HepG2 (cell line): ENCODE measurements around the gene APOL4. TPM values are rescaled to one million over a fixed set of nuclear protein-coding genes. Genes with fewer than 3 reads are reported as not detected.

Source experiments
- CENPX ChIP-seq: sonication (generic); formaldehyde crosslinking; IDR thresholded peaks from 2 replicates; pipeline ENCODE4 v1.9.0; 2021; ENCODE audit warnings: mild to moderate bottlenecking, missing genetic modification reagents, moderate library complexity
- FOXC1 ChIP-seq: sonication (generic); formaldehyde crosslinking; IDR thresholded peaks from 2 replicates; pipeline ENCODE4 v1.8.0; 2022; ENCODE audit warnings: mild to moderate bottlenecking, missing genetic modification reagents, borderline replicate concordance
- GABPB1 ChIP-seq: IDR thresholded peaks from 2 replicates; pipeline ENCODE4 v1.6.1; 2016; ENCODE audit warnings: mild to moderate bottlenecking, missing genetic modification reagents, moderate library complexity, missing compliant biosample characterization
- GTF2F1 ChIP-seq: fragments of 150-350 bp; IDR thresholded peaks from 2 replicates; pipeline ENCODE4 v1.6.1; 2014; ENCODE audit warnings: low read length
- MAFF ChIP-seq: IDR thresholded peaks from 2 replicates; pipeline ENCODE4 v1.6.1; 2011; ENCODE audit warnings: low read depth, low read length, improper control_type of control experiment
- MZF1 ChIP-seq: sonication (generic); formaldehyde crosslinking; IDR thresholded peaks from 2 replicates; pipeline ENCODE4 v1.8.1; 2023; ENCODE audit warnings: mild to moderate bottlenecking, missing genetic modification reagents, borderline replicate concordance
- NR2F1 ChIP-seq, 2 experiments: fragments of 450-650 bp in 1 of 2; formaldehyde crosslinking in 1 of 2; IDR thresholded peaks; 2 replicates each; pipeline versions ENCODE4 v1.5.0 to v1.6.1; 2016 to 2020; ENCODE audit warnings: mild to moderate bottlenecking in 1 of 2, missing compliant biosample characterization in 1 of 2, missing genetic modification reagents in 1 of 2, moderate library complexity in 1 of 2
- NR3C1 ChIP-seq: sonication (generic); formaldehyde crosslinking; IDR thresholded peaks from 2 replicates; pipeline ENCODE4 v1.4.0; 2020; ENCODE audit warnings: missing genetic modification reagents
- PLRG1 ChIP-seq: fragments of 450-650 bp; conservative IDR thresholded peaks from 2 replicates; pipeline ENCODE4 v1.6.1; 2016
- TSC22D2 ChIP-seq: sonication (generic); formaldehyde crosslinking; IDR thresholded peaks from 2 replicates; pipeline ENCODE4 v1.5.1; 2020; ENCODE audit warnings: missing genetic modification reagents, mild to moderate bottlenecking, borderline replicate concordance
- YY1 ChIP-seq: IDR thresholded peaks from 2 replicates; pipeline ENCODE4 v1.6.1; 2011; ENCODE audit warnings: low read length, low read depth, moderate library complexity, mild to moderate bottlenecking; ENCODE audit not compliant: insufficient read depth, insufficient replicate concordance
- ZBTB38 ChIP-seq: sonication (generic); formaldehyde crosslinking; IDR thresholded peaks from 2 replicates; pipeline ENCODE4 v1.5.1; 2020; ENCODE audit warnings: mild to moderate bottlenecking, missing genetic modification reagents
- ZFP37 ChIP-seq: sonication (generic); formaldehyde crosslinking; IDR thresholded peaks from 2 replicates; pipeline ENCODE4 v1.4.0; 2020; ENCODE audit warnings: missing genetic modification reagents, borderline replicate concordance
- ZNF225 ChIP-seq: sonication (generic); formaldehyde crosslinking; IDR thresholded peaks from 2 replicates; pipeline ENCODE4 v1.4.0; 2020; ENCODE audit warnings: mild to moderate bottlenecking, missing genetic modification reagents
- ZNF557 ChIP-seq: sonication (generic); formaldehyde crosslinking; IDR thresholded peaks from 2 replicates; pipeline ENCODE4 v1.4.0; 2020; ENCODE audit warnings: missing genetic modification reagents
- ZNF564 ChIP-seq: sonication (generic); formaldehyde crosslinking; IDR thresholded peaks from 2 replicates; pipeline ENCODE4 v1.8.1; 2023; ENCODE audit warnings: mild to moderate bottlenecking, missing genetic modification reagents
- ZNF589 ChIP-seq: sonication (generic); formaldehyde crosslinking; conservative IDR thresholded peaks from 2 replicates; pipeline ENCODE4 v1.8.0; 2022; ENCODE audit warnings: mild to moderate bottlenecking, moderate library complexity, missing genetic modification reagents
- ZNF7 ChIP-seq: IDR thresholded peaks from 2 replicates; pipeline ENCODE4 v1.6.1; 2016; ENCODE audit warnings: missing biosample characterization, missing genetic modification reagents
- ZNF780A ChIP-seq: sonication (generic); formaldehyde crosslinking; IDR thresholded peaks from 2 replicates; pipeline ENCODE4 v1.8.0; 2022; ENCODE audit warnings: mild to moderate bottlenecking, missing genetic modification reagents, moderate library complexity
- polyA plus RNA-seq, 8 experiments: library from polyadenylated mRNA; depleted of rRNA in 3 of 8; stranded (reverse) in 7 of 8; unstranded in 1 of 8; fragments of >200 nt; fragmentation: Illumina TruSeq in 4 of 8; extraction: Trizol in 4 of 8; gene quantifications; 2 replicates each; pipeline versions ENCODE4 v1.2.1 to v1.2.3, GENCODE V29; 2011 to 2016; ENCODE audit warnings: low read depth in 4 of 8, missing spikeins in 1 of 8, mixed read lengths in 1 of 8; ENCODE audit not compliant: insufficient read depth in 1 of 8
- total RNA-seq, 5 experiments: library from RNA; depleted of rRNA; stranded (reverse); fragments of >200 nt; fragmentation: Illumina TruSeq; extraction: Trizol; gene quantifications; 2 replicates each; pipeline ENCODE4 v1.2.3, GENCODE V29; 2016; ENCODE audit warnings: low read depth in 1 of 5
- TF ChIP-seq, protein P1 (sequence below): sonication (generic); formaldehyde crosslinking; IDR thresholded peaks from 2 replicates; pipeline ENCODE4 v1.4.0; 2020; ENCODE audit warnings: mild to moderate bottlenecking, missing genetic modification reagents
- TF ChIP-seq, protein P2 (sequence below): sonication (generic); formaldehyde crosslinking; IDR thresholded peaks from 2 replicates; pipeline ENCODE4 v1.5.1; 2020; ENCODE audit warnings: missing genetic modification reagents, mild to moderate bottlenecking, borderline replicate concordance
- TF ChIP-seq, protein P3 (sequence below): sonication (generic); formaldehyde crosslinking; IDR thresholded peaks from 2 replicates; pipeline ENCODE4 v1.4.0; 2020; ENCODE audit warnings: missing genetic modification reagents; ENCODE audit errors: not compliant biosample characterization
- TF ChIP-seq, protein P4 (sequence below): sonication (generic); formaldehyde crosslinking; conservative IDR thresholded peaks from 2 replicates; pipeline ENCODE4 v1.4.0; 2020; ENCODE audit warnings: missing genetic modification reagents
- TF ChIP-seq, protein P5 (sequence below): IDR thresholded peaks from 2 replicates; pipeline ENCODE4 v1.6.1; 2016; ENCODE audit warnings: mild to moderate bottlenecking, missing biosample characterization, missing genetic modification reagents
- TF ChIP-seq, protein P6 (sequence below): sonication (generic); formaldehyde crosslinking; IDR thresholded peaks from 2 replicates; pipeline ENCODE4 v1.5.0; 2020; ENCODE audit warnings: mild to moderate bottlenecking, low read depth, missing genetic modification reagents, borderline replicate concordance
- TF ChIP-seq, protein P7 (sequence below): sonication (generic); formaldehyde crosslinking; IDR thresholded peaks from 2 replicates; pipeline ENCODE4 v1.4.0; 2020; ENCODE audit warnings: mild to moderate bottlenecking, missing genetic modification reagents

APOL4 gene
- total and polyA plus RNA-seq, 2 of the 13 experiments (the other 11 are each of a cell fraction or from before 2014, with no cell fraction given), result 0.77 to 2.8 TPM

DNA sequence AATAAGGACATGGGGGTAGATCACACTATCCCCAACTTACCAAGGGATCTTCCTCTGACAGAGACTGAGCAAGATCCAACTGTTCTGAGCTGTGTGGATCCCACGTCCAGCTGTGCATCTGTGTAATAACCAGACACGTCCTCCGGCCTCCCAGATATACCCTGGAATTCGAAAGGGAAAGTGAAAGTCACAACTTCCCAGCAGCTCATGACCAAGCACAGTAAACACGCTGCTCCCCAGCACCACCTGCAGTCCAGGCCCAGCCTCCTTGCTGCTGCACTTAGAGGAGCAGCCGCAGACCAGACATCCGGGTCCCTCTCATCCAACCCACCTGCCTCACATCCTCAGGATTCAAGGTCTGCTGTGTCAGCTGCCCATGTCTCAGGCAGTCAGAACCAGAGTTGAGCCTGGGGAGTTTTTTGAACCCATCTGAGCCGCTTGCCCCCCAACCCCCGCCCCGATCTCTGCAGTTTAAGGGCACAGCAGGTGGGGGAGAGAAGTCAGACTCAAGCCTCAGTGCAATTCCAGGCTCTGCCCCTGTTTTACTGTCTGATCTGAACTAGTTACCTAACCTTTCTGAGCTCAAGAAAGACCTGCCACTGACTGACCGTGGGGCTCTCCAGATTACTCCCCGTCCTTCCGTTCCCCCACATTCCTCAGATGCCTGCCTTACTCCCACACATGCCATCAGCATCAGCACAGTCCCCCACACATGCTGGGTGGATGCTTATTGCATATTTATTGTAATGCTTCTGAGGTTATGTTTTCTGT is 38.0 kb upstream of the APOL4 start, which contains the start of gene APOL2 (continued):
- TF ChIP-seq, protein P1, sequence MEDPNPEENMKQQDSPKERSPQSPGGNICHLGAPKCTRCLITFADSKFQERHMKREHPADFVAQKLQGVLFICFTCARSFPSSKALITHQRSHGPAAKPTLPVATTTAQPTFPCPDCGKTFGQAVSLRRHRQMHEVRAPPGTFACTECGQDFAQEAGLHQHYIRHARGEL (CRISPR knock-in tag), result no peak
- TF ChIP-seq ZNF7, result no peak
- TF ChIP-seq, protein P2, sequence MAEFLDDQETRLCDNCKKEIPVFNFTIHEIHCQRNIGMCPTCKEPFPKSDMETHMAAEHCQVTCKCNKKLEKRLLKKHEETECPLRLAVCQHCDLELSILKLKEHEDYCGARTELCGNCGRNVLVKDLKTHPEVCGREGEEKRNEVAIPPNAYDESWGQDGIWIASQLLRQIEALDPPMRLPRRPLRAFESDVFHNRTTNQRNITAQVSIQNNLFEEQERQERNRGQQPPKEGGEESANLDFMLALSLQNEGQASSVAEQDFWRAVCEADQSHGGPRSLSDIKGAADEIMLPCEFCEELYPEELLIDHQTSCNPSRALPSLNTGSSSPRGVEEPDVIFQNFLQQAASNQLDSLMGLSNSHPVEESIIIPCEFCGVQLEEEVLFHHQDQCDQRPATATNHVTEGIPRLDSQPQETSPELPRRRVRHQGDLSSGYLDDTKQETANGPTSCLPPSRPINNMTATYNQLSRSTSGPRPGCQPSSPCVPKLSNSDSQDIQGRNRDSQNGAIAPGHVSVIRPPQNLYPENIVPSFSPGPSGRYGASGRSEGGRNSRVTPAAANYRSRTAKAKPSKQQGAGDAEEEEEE, result no peak
- TF ChIP-seq FOXC1 (CRISPR knock-in tag), result peak; percentile 49; the same call in 1 of the 2 replicates
- peak; percentile 83; the same call in 1 of the 2 replicates for TF ChIP-seq ZFP37 (CRISPR knock-in tag)
- 0 out of 2 replicates have a peak, but pooled peaks have one; percentile 29 for TF ChIP-seq ZNF557 (CRISPR knock-in tag)
- TF ChIP-seq, protein P3, sequence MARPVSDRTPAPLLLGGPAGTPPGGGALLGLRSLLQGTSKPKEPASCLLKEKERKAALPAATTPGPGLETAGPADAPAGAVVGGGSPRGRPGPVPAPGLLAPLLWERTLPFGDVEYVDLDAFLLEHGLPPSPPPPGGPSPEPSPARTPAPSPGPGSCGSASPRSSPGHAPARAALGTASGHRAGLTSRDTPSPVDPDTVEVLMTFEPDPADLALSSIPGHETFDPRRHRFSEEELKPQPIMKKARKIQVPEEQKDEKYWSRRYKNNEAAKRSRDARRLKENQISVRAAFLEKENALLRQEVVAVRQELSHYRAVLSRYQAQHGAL (CRISPR knock-in tag), result no peak
- no peak for TF ChIP-seq ZNF589 (CRISPR knock-in tag)
- no peak for TF ChIP-seq GTF2F1
- TF ChIP-seq NR2F1 (CRISPR knock-in tag; IDR thresholded peaks at IDR 0.05), result no peak
- no peak for TF ChIP-seq CENPX (CRISPR knock-in tag)
- TF ChIP-seq, protein P4, sequence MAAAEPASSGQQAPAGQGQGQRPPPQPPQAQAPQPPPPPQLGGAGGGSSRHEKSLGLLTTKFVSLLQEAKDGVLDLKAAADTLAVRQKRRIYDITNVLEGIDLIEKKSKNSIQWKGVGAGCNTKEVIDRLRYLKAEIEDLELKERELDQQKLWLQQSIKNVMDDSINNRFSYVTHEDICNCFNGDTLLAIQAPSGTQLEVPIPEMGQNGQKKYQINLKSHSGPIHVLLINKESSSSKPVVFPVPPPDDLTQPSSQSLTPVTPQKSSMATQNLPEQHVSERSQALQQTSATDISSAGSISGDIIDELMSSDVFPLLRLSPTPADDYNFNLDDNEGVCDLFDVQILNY (CRISPR knock-in tag), result no peak
- TF ChIP-seq, protein P5, sequence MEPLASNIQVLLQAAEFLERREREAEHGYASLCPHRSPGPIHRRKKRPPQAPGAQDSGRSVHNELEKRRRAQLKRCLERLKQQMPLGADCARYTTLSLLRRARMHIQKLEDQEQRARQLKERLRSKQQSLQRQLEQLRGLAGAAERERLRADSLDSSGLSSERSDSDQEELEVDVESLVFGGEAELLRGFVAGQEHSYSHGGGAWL (CRISPR knock-in tag), result no peak
- TF ChIP-seq ZNF780A, result no peak
- no peak for TF ChIP-seq TSC22D2 (CRISPR knock-in tag)
- 0 out of 2 replicates have a peak, but pooled peaks have one; percentile 40 for TF ChIP-seq ZNF564
- no peak for TF ChIP-seq ZNF225 (CRISPR knock-in tag)
- peak; percentile 63 for TF ChIP-seq MAFF
- TF ChIP-seq NR3C1 (CRISPR knock-in tag), result no peak
- TF ChIP-seq GABPB1 (CRISPR knock-in tag), result peak; percentile 60
- TF ChIP-seq, protein P6, sequence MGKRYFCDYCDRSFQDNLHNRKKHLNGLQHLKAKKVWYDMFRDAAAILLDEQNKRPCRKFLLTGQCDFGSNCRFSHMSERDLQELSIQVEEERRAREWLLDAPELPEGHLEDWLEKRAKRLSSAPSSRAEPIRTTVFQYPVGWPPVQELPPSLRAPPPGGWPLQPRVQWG (CRISPR knock-in tag), result no peak
- TF ChIP-seq PLRG1, result no peak
- TF ChIP-seq, protein P7, sequence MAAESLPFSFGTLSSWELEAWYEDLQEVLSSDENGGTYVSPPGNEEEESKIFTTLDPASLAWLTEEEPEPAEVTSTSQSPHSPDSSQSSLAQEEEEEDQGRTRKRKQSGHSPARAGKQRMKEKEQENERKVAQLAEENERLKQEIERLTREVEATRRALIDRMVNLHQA (CRISPR knock-in tag), result no peak
- peak; percentile 60; the same call in 1 of the 2 replicates for TF ChIP-seq ZBTB38
- peak; percentile 41 for TF ChIP-seq YY1
- no peak for TF ChIP-seq MZF1 (CRISPR knock-in tag)
